Vagina (tissue), 2 donors: ENCODE data around the gene AKAP1.

Experiments used
- POLR2A ChIP-seq, 2 donors: fragments of 450-650 bp; IDR thresholded peaks; one replicate each; pipeline ENCODE4 v1.6.1; 2017; ENCODE audit warnings: antibody characterized with exemption in 2 of 2, mild to moderate bottlenecking in 2 of 2, moderate library complexity in 2 of 2
- POLR2AphosphoS5 ChIP-seq, 2 donors: sonication (generic); formaldehyde crosslinking; IDR thresholded peaks; one replicate each; pipeline ENCODE4 v1.9.0; 2017; ENCODE audit warnings: antibody characterized with exemption in 2 of 2, mild to moderate bottlenecking in 2 of 2, low read depth in 1 of 2; ENCODE audit not compliant: insufficient read depth in 1 of 2
- TF ChIP-seq, protein P1 (sequence below), 3 experiments: fragments of 450-650 bp in 2 of 3; fragments of 200-600 bp in 1 of 3; sonication (generic) in 1 of 3; IDR thresholded peaks; one replicate each; pipeline ENCODE4 v1.5.1; 2017 to 2019; ENCODE audit warnings: antibody characterized with exemption in 3 of 3, mild to moderate bottlenecking in 2 of 3, moderate library complexity in 2 of 3

DNA sequence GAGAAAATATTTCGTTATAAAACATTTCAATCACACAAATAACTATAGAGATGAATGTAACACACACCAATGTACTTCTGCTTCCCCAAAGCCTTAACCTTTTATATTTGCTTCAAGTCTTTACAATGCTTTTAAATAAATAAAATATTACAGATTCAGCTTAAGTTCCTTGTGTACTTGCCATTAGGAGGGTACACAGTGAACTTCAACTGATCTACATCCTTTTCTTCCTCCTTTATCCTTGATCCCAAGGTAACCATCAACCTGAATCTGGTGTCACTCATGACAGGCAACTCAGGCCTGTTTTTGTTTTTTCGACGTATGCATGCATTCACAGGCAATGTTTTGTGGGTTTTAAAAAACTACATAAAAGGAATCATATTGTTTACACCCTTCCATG, 9.3 kb upstream of the AKAP1 start:
- TF ChIP-seq, protein P1, sequence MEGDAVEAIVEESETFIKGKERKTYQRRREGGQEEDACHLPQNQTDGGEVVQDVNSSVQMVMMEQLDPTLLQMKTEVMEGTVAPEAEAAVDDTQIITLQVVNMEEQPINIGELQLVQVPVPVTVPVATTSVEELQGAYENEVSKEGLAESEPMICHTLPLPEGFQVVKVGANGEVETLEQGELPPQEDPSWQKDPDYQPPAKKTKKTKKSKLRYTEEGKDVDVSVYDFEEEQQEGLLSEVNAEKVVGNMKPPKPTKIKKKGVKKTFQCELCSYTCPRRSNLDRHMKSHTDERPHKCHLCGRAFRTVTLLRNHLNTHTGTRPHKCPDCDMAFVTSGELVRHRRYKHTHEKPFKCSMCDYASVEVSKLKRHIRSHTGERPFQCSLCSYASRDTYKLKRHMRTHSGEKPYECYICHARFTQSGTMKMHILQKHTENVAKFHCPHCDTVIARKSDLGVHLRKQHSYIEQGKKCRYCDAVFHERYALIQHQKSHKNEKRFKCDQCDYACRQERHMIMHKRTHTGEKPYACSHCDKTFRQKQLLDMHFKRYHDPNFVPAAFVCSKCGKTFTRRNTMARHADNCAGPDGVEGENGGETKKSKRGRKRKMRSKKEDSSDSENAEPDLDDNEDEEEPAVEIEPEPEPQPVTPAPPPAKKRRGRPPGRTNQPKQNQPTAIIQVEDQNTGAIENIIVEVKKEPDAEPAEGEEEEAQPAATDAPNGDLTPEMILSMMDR (IDR thresholded peaks at IDR 0.05) = no peak
- no peak for TF ChIP-seq POLR2AphosphoS5 (IDR thresholded peaks at IDR 0.05; ENCODE audit: insufficient read depth in 1 of 2, low read depth in 1 of 2)
- no peak for TF ChIP-seq POLR2A (IDR thresholded peaks at IDR 0.05)
